Endothelial cell (in vitro differentiated cells): ENCODE data around the gene GPER1. TPM values are rescaled to one million over a fixed set of nuclear protein-coding genes. Genes with fewer than 3 reads are reported as not detected.
"Not testable (repeated sequence)": the region's sequence is repeated elsewhere in the genome, so short reads cannot be mapped to it uniquely, and the experiment has no call there.

ENCODE experiments used
- DNase-seq: peaks from one replicate; pipeline ENCODE4 v3.0.0; 2021; ENCODE audit warnings: low spot score
- H3K27ac Mint-ChIP-seq: one replicate; pipeline ENCODE4 v1.8.0; 2021; ENCODE audit warnings: mixed read lengths, inconsistent platforms; ENCODE audit not compliant: unreplicated experiment
- H3K27me3 Mint-ChIP-seq: one replicate; pipeline ENCODE4 v1.8.0; 2021; ENCODE audit warnings: mild to moderate bottlenecking, moderate library complexity, mixed read lengths, inconsistent platforms; ENCODE audit not compliant: unreplicated experiment
- H3K36me3 Mint-ChIP-seq: one replicate; pipeline ENCODE4 v1.8.0; 2021; ENCODE audit warnings: mild to moderate bottlenecking, low read depth, mixed read lengths, inconsistent platforms; ENCODE audit not compliant: unreplicated experiment
- H3K4me1 Mint-ChIP-seq: one replicate; pipeline ENCODE4 v1.8.0; 2021; ENCODE audit warnings: mild to moderate bottlenecking, mixed read lengths, inconsistent platforms; ENCODE audit not compliant: unreplicated experiment
- H3K4me3 Mint-ChIP-seq: one replicate; pipeline ENCODE4 v1.8.0; 2021; ENCODE audit warnings: mild to moderate bottlenecking, mixed read lengths, inconsistent platforms; ENCODE audit not compliant: unreplicated experiment
- H3K9me3 Mint-ChIP-seq: one replicate; pipeline ENCODE4 v1.8.0; 2021; ENCODE audit warnings: mixed read lengths, inconsistent platforms; ENCODE audit not compliant: unreplicated experiment
- CTCF ChIP-seq: fragments of 200-600 bp; sonication (generic); IDR thresholded peaks from one replicate; pipeline ENCODE4 v1.5.0; 2021; ENCODE audit warnings: antibody characterized with exemption; ENCODE audit not compliant: unreplicated experiment
- total RNA-seq: library from RNA; stranded (reverse); fragmentation: NEBNext Ultra II Directional; extraction: Animal tissue kit (Norgen Biotek cat#: 25700); gene quantifications from one replicate; pipeline ENCODE4 v1.2.1, GENCODE V29; 2021; ENCODE audit not compliant: unreplicated experiment

GPER1 gene
- total RNA-seq, 1 donor from 2014 or later, result 0.72 TPM

GRCh38 chr7:1112625-1113547 is 25.0 kb downstream of the GPER1 start:
- no peak for DNase-seq
- TF ChIP-seq CTCF, result no peak
- peaks cover 24% of the 10 kb centered on the region for H3K36me3 Mint-ChIP-seq
- H3K27me3 Mint-ChIP-seq, result peaks cover 15% of the 10 kb centered on the region
- H3K4me1 Mint-ChIP-seq, result no peaks in the 10 kb centered on the region
- H3K9me3 Mint-ChIP-seq, result no peaks in the 10 kb centered on the region
- H3K27ac Mint-ChIP-seq, result no peak overlapping the region
- H3K4me3 Mint-ChIP-seq, result no peak overlapping the region

GRCh38 chr7:1113548-1113885 is 25.6 kb downstream of the GPER1 start:
- no peak for DNase-seq
- Mint-ChIP-seq H3K36me3 (peaks cover 24% of the 10 kb centered on the region), H3K27me3 (peaks cover 15% of the 10 kb centered on the region), H3K9me3 (no peaks in the 10 kb centered on the region), H3K4me3 (no peak overlapping the region), H3K4me1 (no peaks in the 10 kb centered on the region), H3K27ac (no peak overlapping the region)
- no peak for TF ChIP-seq CTCF

- no peak for DNase-seq
- Mint-ChIP-seq H3K4me3 (no peak overlapping the region), H3K9me3 (no peaks in the 10 kb centered on the region), H3K27me3 (peaks cover 14% of the 10 kb centered on the region), H3K4me1 (no peaks in the 10 kb centered on the region), H3K27ac (no peak overlapping the region), H3K36me3 (peaks cover 24% of the 10 kb centered on the region)
- TF ChIP-seq CTCF, result no peak
Measured at GRCh38 chr7:1114088-1114487, 26.2 kb downstream of the GPER1 start.

- H3K9me3 Mint-ChIP-seq, result no peaks in the 10 kb centered on the region
- peaks cover 14% of the 10 kb centered on the region for H3K27me3 Mint-ChIP-seq
- TF ChIP-seq CTCF, result no peak
- H3K36me3 Mint-ChIP-seq, result peaks cover 24% of the 10 kb centered on the region
- H3K27ac Mint-ChIP-seq, result no peak overlapping the region
- H3K4me1 Mint-ChIP-seq, result no peaks in the 10 kb centered on the region
- DNase-seq, result no peak
- H3K4me3 Mint-ChIP-seq, result no peak overlapping the region
Measured at GRCh38 chr7:1114505-1114904, 26.6 kb downstream of the GPER1 start.

- Mint-ChIP-seq H3K27me3 (peaks cover 14% of the 10 kb centered on the region), H3K36me3 (peaks cover 24% of the 10 kb centered on the region), H3K4me3 (peak overlapping the region; percentile 71)
- DNase-seq, H3K9me3 Mint-ChIP-seq, H3K27ac Mint-ChIP-seq, H3K4me1 Mint-ChIP-seq: not testable (repeated sequence)
Measured at GRCh38 chr7:1115171-1116045, 27.5 kb downstream of the GPER1 start.

- not testable (repeated sequence) for H3K27ac Mint-ChIP-seq, H3K4me1 Mint-ChIP-seq, H3K9me3 Mint-ChIP-seq, DNase-seq, H3K4me3 Mint-ChIP-seq
- Mint-ChIP-seq H3K27me3 (peaks cover 14% of the 10 kb centered on the region), H3K36me3 (peaks cover 24% of the 10 kb centered on the region)
Measured at GRCh38 chr7:1116383-1117008, 28.6 kb downstream of the GPER1 start.
